PC-3 (cell line): Measurements from ENCODE around the gene KDM2B. TPM values are rescaled to one million over a fixed set of nuclear protein-coding genes. Genes with fewer than 3 reads are reported as not detected.

Experiments
- ATAC-seq: fragments of 200-7000 bp; cut with Tn5 transposase; 2 replicates; pipeline ENCODE4 v1.9.1; 2020; ENCODE audit warnings: mild to moderate bottlenecking, moderate library complexity
- BruUV-seq: library from RNA; stranded (reverse); fragments of 400-500 nt; replicated peaks from 2 replicates; lab custom pipeline; 2021; lab: Mats Ljungman, UMichigan
- CTCF ChIA-PET: fragments of 300-600 bp; sonication (Branson Sonifier 250); formaldehyde crosslinking; loops from one replicate; lab custom pipeline; 2022; ENCODE audit warnings: antibody characterized with exemption; lab: Charles Lee
- POLR2A ChIA-PET: fragments of 300-600 bp; sonication (Branson Sonifier 250); formaldehyde crosslinking; loops from one replicate; lab custom pipeline; 2022; ENCODE audit warnings: antibody characterized with exemption; ENCODE audit not compliant: unreplicated experiment; lab: Charles Lee
- DNase-seq: peaks from one replicate; pipeline ENCODE4 v3.0.0-alpha.2; 2015
- H2AFZ ChIP-seq: fragments of 300-600 bp; sonication (generic); 2 replicates; pipeline ENCODE4 v1.6.0; 2016; ENCODE audit warnings: antibody characterized with exemption, low read length
- H3F3A ChIP-seq: fragments of 300-600 bp; sonication (generic); one replicate; pipeline ENCODE4 v1.6.0; 2017; ENCODE audit warnings: antibody characterized with exemption, low read length, control low read depth, mild to moderate bottlenecking; ENCODE audit not compliant: unreplicated experiment
- H3K27ac ChIP-seq: fragments of 300-600 bp; sonication (generic); 2 replicates; pipeline ENCODE4 v1.5.1; 2016; ENCODE audit warnings: mild to moderate bottlenecking, low read length
- H3K27me3 ChIP-seq: fragments of 300-600 bp; sonication (generic); 2 replicates; pipeline ENCODE4 v1.6.1; 2016; ENCODE audit warnings: low read length, mixed read lengths
- H3K36me3 ChIP-seq: fragments of 300-600 bp; sonication (generic); 2 replicates; pipeline ENCODE4 v1.6.1; 2016; ENCODE audit warnings: low read depth, mixed run types, low read length, mixed read lengths
- H3K4me1 ChIP-seq: fragments of 300-600 bp; sonication (generic); 2 replicates; pipeline ENCODE4 v1.5.1; 2016; ENCODE audit warnings: low read length; ENCODE audit not compliant: insufficient read depth
- H3K4me2 ChIP-seq: fragments of 300-600 bp; sonication (generic); 2 replicates; pipeline ENCODE4 v1.6.0; 2016; ENCODE audit warnings: low read length
- H3K4me3 ChIP-seq: fragments of 300-600 bp; sonication (generic); 2 replicates; pipeline ENCODE4 v1.5.1; 2016; ENCODE audit warnings: mild to moderate bottlenecking, low read length, mixed read lengths
- H3K79me2 ChIP-seq: fragments of 300-600 bp; sonication (generic); 2 replicates; pipeline ENCODE4 v1.6.1; 2017; ENCODE audit warnings: low read length, mixed read lengths
- H3K9ac ChIP-seq: fragments of 300-600 bp; sonication (generic); 2 replicates; pipeline ENCODE4 v1.6.0; 2016; ENCODE audit warnings: mild to moderate bottlenecking, low read length
- H3K9me2 ChIP-seq: fragments of 300-600 bp; sonication (generic); replicated peaks from 2 replicates; pipeline ENCODE4 v1.6.1; 2016; ENCODE audit warnings: mixed run types, low read length, mixed read lengths
- H3K9me3 ChIP-seq: fragments of 300-600 bp; sonication (generic); 2 replicates; pipeline ENCODE4 v1.6.1; 2016; ENCODE audit warnings: low read length, mixed read lengths
- H4K20me1 ChIP-seq: fragments of 300-600 bp; sonication (generic); 2 replicates; pipeline ENCODE4 v1.6.1; 2016; ENCODE audit warnings: low read length, mixed read lengths
- CTCF ChIP-seq: fragments of 300-600 bp; sonication (generic); conservative IDR thresholded peaks from 2 replicates; pipeline ENCODE4 v1.5.1; 2017; ENCODE audit warnings: antibody characterized with exemption, low read depth, mild to moderate bottlenecking, low read length
- EZH2 ChIP-seq: fragments of 300-600 bp; sonication (generic); IDR thresholded peaks from one replicate; pipeline ENCODE4 v1.6.1; 2017; ENCODE audit warnings: antibody characterized with exemption, mild to moderate bottlenecking, low read length; ENCODE audit not compliant: unreplicated experiment
- EZH2phosphoT487 ChIP-seq: fragments of 300-600 bp; sonication (generic); IDR thresholded peaks from 2 replicates; pipeline ENCODE4 v1.6.1; 2018; ENCODE audit warnings: mild to moderate bottlenecking, antibody characterized with exemption, low read length, borderline replicate concordance
- intact Hi-C: fragments of 100-400 bp; cut with micrococcal nuclease; formaldehyde crosslinking; loops from 2 replicates; pipeline ENCODE4 v1.9.0; 2023
- total RNA-seq: library from RNA; depleted of rRNA; stranded (reverse); fragments of >200 nt; gene quantifications from 2 replicates; pipeline ENCODE4 v1.2.3, GENCODE V29; 2014

Gene KDM2B
- total RNA-seq, 1 experiment from 2014 or later, result 52.5 TPM

DNA sequence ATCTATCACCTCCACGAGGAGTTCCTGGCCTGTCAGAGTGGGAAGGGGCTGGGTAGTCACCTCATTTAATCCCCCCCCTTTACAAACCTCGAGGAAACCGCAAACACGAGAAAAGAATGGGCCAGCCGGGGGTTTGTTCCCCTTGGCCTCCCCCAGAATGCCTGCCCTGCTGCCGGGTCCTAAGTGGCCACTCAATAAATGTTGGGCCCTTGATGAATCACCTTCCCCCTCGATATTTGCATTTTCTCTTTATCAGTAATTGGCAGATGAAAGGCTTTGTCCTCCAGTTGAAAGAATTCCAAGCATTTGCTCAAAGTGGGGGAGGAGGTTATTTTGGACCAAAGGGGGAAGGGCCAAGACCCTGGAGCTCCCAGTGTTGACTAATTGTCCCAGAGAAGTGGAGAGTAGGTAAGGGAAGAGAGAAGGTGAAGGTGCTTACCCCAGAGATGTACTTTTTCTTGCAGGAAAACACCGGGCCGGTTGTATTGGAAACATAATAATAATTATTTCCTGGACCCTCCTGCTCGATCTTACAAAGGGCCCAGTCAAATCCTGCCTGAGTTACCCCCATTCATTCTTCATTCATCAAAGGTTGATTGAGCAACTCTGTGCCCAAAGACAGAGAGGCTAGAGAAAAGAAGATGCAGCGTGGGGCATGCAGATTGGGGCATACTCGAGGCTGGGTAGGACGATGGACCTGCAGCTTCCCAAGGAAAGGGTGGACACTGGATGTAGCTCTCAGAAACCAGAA is 1.9 kb upstream of the KDM2B start:
- CTCF ChIA-PET, result no interaction called here
- intact Hi-C loops, result no loop called here

GRCh38 chr12:121581686-121582429 is 1.0 kb upstream of the KDM2B start:
- Histone ChIP-seq H3K27me3 (no peaks in the 10 kb centered on the region), H3F3A (peaks cover 6% of the 10 kb centered on the region), H3K27ac (no peak overlapping the region), H3K36me3 (no peaks in the 10 kb centered on the region), H3K9me2 (no peaks in the 10 kb centered on the region), H3K9me3 (no peaks in the 10 kb centered on the region), H4K20me1 (no peaks in the 10 kb centered on the region), H3K4me1 (peaks cover 43% of the 10 kb centered on the region), H3K79me2 (peaks cover 30% of the 10 kb centered on the region), H2AFZ (peak overlapping the region; percentile 92; the same call in 1 of the 2 replicates), H3K4me2 (peak overlapping the region; percentile 99), H3K9ac (no peak overlapping the region), H3K4me3 (peak overlapping the region; percentile 82)
- no peak for ATAC-seq
- ChIA-PET POLR2A (no interaction called here), CTCF (interaction anchor here (0.5 kb wide), 1 partner anchor 31 kb away, joined by 6 read pairs; no protein-coding TSS in a partner anchor)
- DNase-seq, result no peak
- intact Hi-C loops, result loop anchor here (2.0 kb wide), 1 partner anchor 45 kb away; the partner anchor contains the start of gene ORAI1
- no peak for TF ChIP-seq EZH2
- BruUV-seq, result no TSS peak

More for the DNA sequence above, 1.9 kb upstream of the KDM2B start:
- Histone ChIP-seq H2AFZ (no peak overlapping the region), H3K27ac (no peak overlapping the region), H3K4me3 (peak overlapping the region; percentile 41; the same call in 1 of the 2 replicates), H4K20me1 (no peaks in the 10 kb centered on the region), H3K9me2 (no peaks in the 10 kb centered on the region), H3K27me3 (no peaks in the 10 kb centered on the region), H3K9me3 (no peaks in the 10 kb centered on the region), H3F3A (peaks cover under 1% of the 10 kb centered on the region), H3K9ac (no peak overlapping the region), H3K4me1 (peaks cover 34% of the 10 kb centered on the region), H3K4me2 (peak overlapping the region; percentile 99), H3K79me2 (peaks cover 30% of the 10 kb centered on the region), H3K36me3 (no peaks in the 10 kb centered on the region)
- DNase-seq, result peak; percentile 53
- no TSS peak for BruUV-seq
- ATAC-seq, result no peak
- POLR2A ChIA-PET, result no interaction called here
- TF ChIP-seq CTCF, result no peak
- TF ChIP-seq EZH2, result no peak
- TF ChIP-seq EZH2phosphoT487, result no peak

- H3K27ac ChIP-seq, result peak overlapping the region; percentile 38
- POLR2A ChIA-PET, result no interaction called here
- CTCF ChIA-PET, result interaction anchor here (0.6 kb wide), 2 partner anchors 34 to 41 kb away, joined by 5 to 7 read pairs; no protein-coding TSS in a partner anchor
- DNase-seq (peak; percentile 63), ATAC-seq (peak; percentile 63)
- H3K9ac ChIP-seq, result peak overlapping the region; percentile 83
- H3K36me3 ChIP-seq, result peaks cover 5% of the 10 kb centered on the region; the same call in 1 of the 2 replicates
- peak overlapping the region; percentile 92 for H2AFZ ChIP-seq
- H3K79me2 ChIP-seq, result peaks cover 39% of the 10 kb centered on the region
- no peaks in the 10 kb centered on the region for H3K9me2 ChIP-seq
- peaks cover 50% of the 10 kb centered on the region for H3K4me1 ChIP-seq
- H4K20me1 ChIP-seq, result no peaks in the 10 kb centered on the region
- H3K27me3 ChIP-seq, result no peaks in the 10 kb centered on the region
- H3K4me3 ChIP-seq, result peak overlapping the region; percentile 82
- peaks cover 9% of the 10 kb centered on the region for H3F3A ChIP-seq
- intact Hi-C loops, result loop anchor here (2.0 kb wide), 1 partner anchor 47 kb away; the partner anchor contains the start of gene ORAI1
- BruUV-seq, result no TSS peak
- TF ChIP-seq EZH2phosphoT487 (no peak), CTCF (no peak), EZH2 (no peak)
- H3K4me2 ChIP-seq, result peak overlapping the region; percentile 99
- no peaks in the 10 kb centered on the region for H3K9me3 ChIP-seq
Observed at GRCh38 chr12:121579981-121580868, 598 bp downstream of the KDM2B start.
